ENCODE results near the gene GTF3C4. TPM values are rescaled to one million over a fixed set of nuclear protein-coding genes. Genes with fewer than 3 reads are reported as not detected.

GTF3C4 gene
- total and polyA plus RNA-seq, 2 of the 8 experiments (the other 6 are each of a cell fraction or from before 2014, with no cell fraction given) = 6.8 to 39.2 TPM

DNA sequence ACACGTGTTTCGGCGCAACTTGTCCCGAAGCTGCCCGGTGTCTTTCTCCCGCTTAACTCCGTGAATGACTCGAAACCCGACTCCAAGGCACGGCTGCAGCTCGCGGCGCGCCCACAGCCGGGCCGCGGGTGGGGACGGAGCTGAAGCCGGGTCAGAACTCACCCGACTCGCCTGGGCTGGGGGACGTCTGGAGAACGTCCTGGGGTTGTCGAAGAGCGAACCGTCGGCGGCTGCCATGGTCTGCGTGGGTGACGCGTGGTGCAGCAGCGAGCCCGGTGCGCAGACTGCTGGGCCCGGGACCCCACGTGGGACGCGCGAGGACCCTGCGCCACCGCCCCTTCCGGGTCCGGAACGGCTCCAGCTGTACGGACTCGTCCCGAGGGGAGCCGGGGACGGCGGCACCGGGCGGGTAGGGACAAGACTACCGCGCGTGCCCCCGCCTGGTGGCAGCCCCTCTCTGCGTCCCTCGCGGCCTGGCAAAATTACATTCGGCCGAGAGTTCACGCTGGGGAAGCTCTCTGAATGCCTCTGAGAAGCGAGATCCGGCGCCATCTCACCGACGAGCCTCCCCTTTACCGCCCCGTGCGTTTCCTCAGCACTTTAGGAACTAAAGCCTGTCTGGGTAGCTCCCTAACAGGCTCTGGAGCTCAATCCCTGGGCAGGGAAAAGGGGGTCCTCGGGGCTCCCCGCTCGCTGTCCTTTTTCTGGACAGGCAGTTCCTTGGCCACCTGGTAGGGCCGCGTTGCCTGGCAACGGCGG is 387 bp upstream of the GTF3C4 start, which contains the start of gene DDX31 (continued):
- TF ChIP-seq, protein P1, sequence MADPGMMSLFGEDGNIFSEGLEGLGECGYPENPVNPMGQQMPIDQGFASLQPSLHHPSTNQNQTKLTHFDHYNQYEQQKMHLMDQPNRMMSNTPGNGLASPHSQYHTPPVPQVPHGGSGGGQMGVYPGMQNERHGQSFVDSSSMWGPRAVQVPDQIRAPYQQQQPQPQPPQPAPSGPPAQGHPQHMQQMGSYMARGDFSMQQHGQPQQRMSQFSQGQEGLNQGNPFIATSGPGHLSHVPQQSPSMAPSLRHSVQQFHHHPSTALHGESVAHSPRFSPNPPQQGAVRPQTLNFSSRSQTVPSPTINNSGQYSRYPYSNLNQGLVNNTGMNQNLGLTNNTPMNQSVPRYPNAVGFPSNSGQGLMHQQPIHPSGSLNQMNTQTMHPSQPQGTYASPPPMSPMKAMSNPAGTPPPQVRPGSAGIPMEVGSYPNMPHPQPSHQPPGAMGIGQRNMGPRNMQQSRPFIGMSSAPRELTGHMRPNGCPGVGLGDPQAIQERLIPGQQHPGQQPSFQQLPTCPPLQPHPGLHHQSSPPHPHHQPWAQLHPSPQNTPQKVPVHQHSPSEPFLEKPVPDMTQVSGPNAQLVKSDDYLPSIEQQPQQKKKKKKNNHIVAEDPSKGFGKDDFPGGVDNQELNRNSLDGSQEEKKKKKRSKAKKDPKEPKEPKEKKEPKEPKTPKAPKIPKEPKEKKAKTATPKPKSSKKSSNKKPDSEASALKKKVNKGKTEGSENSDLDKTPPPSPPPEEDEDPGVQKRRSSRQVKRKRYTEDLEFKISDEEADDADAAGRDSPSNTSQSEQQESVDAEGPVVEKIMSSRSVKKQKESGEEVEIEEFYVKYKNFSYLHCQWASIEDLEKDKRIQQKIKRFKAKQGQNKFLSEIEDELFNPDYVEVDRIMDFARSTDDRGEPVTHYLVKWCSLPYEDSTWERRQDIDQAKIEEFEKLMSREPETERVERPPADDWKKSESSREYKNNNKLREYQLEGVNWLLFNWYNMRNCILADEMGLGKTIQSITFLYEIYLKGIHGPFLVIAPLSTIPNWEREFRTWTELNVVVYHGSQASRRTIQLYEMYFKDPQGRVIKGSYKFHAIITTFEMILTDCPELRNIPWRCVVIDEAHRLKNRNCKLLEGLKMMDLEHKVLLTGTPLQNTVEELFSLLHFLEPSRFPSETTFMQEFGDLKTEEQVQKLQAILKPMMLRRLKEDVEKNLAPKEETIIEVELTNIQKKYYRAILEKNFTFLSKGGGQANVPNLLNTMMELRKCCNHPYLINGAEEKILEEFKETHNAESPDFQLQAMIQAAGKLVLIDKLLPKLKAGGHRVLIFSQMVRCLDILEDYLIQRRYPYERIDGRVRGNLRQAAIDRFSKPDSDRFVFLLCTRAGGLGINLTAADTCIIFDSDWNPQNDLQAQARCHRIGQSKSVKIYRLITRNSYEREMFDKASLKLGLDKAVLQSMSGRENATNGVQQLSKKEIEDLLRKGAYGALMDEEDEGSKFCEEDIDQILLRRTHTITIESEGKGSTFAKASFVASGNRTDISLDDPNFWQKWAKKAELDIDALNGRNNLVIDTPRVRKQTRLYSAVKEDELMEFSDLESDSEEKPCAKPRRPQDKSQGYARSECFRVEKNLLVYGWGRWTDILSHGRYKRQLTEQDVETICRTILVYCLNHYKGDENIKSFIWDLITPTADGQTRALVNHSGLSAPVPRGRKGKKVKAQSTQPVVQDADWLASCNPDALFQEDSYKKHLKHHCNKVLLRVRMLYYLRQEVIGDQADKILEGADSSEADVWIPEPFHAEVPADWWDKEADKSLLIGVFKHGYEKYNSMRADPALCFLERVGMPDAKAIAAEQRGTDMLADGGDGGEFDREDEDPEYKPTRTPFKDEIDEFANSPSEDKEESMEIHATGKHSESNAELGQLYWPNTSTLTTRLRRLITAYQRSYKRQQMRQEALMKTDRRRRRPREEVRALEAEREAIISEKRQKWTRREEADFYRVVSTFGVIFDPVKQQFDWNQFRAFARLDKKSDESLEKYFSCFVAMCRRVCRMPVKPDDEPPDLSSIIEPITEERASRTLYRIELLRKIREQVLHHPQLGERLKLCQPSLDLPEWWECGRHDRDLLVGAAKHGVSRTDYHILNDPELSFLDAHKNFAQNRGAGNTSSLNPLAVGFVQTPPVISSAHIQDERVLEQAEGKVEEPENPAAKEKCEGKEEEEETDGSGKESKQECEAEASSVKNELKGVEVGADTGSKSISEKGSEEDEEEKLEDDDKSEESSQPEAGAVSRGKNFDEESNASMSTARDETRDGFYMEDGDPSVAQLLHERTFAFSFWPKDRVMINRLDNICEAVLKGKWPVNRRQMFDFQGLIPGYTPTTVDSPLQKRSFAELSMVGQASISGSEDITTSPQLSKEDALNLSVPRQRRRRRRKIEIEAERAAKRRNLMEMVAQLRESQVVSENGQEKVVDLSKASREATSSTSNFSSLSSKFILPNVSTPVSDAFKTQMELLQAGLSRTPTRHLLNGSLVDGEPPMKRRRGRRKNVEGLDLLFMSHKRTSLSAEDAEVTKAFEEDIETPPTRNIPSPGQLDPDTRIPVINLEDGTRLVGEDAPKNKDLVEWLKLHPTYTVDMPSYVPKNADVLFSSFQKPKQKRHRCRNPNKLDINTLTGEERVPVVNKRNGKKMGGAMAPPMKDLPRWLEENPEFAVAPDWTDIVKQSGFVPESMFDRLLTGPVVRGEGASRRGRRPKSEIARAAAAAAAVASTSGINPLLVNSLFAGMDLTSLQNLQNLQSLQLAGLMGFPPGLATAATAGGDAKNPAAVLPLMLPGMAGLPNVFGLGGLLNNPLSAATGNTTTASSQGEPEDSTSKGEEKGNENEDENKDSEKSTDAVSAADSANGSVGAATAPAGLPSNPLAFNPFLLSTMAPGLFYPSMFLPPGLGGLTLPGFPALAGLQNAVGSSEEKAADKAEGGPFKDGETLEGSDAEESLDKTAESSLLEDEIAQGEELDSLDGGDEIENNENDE (IDR thresholded peaks at IDR 0.05; ENCODE audit: insufficient replicate concordance, low read length) = no peak
- peak; percentile 66 for TF ChIP-seq TBP (IDR thresholded peaks at IDR 0.05; ENCODE audit: low read depth, low read length)

Measured in H1 (cell line).